Activated CD8-positive, alpha-beta T cell treated with anti-CD3 and anti-CD28 coated beads for 36 hours (primary cell): ENCODE results near the gene MAP3K4. TPM values are rescaled to one million over a fixed set of nuclear protein-coding genes. Genes with fewer than 3 reads are reported as not detected.

ENCODE experiments used
- ATAC-seq: fragments of 200-7000 bp; cut with Tn5 transposase; one replicate; pipeline ENCODE4 v1.10.0; 2021; ENCODE audit warnings: mild to moderate bottlenecking, moderate library complexity
- CTCF ChIA-PET: fragments of 350-600 bp; sonication (Branson Sonifier 250); formaldehyde crosslinking; loops from one replicate; lab custom pipeline; 2021; ENCODE audit warnings: antibody characterized with exemption; lab: Charles Lee
- POLR2A ChIA-PET: fragments of 350-600 bp; sonication (Branson Sonifier 250); formaldehyde crosslinking; loops from one replicate; lab custom pipeline; 2021; ENCODE audit warnings: antibody characterized with exemption; lab: Charles Lee
- DNase-seq: peaks from one replicate; pipeline ENCODE4 v3.0.0-alpha.2; 2020
- H3K27ac Mint-ChIP-seq: one replicate; pipeline ENCODE4 v1.8.0; 2021; ENCODE audit warnings: mild to moderate bottlenecking, mixed read lengths
- H3K27me3 Mint-ChIP-seq: one replicate; pipeline ENCODE4 v1.8.0; 2021; ENCODE audit warnings: mixed read lengths
- H3K36me3 Mint-ChIP-seq: one replicate; pipeline ENCODE4 v1.8.0; 2021; ENCODE audit warnings: low read depth, mixed read lengths
- H3K4me1 Mint-ChIP-seq: one replicate; pipeline ENCODE4 v1.8.0; 2021; ENCODE audit warnings: low read depth, mixed read lengths
- H3K4me3 Mint-ChIP-seq: one replicate; pipeline ENCODE4 v1.8.0; 2021; ENCODE audit warnings: mild to moderate bottlenecking, moderate library complexity, mixed read lengths
- H3K9me3 Mint-ChIP-seq: one replicate; pipeline ENCODE4 v1.8.0; 2021; ENCODE audit warnings: mixed read lengths
- CTCF ChIP-seq: fragments of 200-600 bp; IDR thresholded peaks from one replicate; pipeline ENCODE4 v1.8.0; 2022; ENCODE audit warnings: antibody characterized with exemption, mild to moderate bottlenecking
- intact Hi-C: fragments of 100-400 bp; cut with micrococcal nuclease; formaldehyde crosslinking; loops from one replicate; pipeline ENCODE4 v1.10.0; 2022
- total RNA-seq, 2 experiments: library from RNA; stranded (reverse); gene quantifications; one replicate each; pipeline ENCODE4 v1.2.3, GENCODE V29; 2021

MAP3K4 gene
- total RNA-seq, 2 experiments from 2014 or later = 31.3 to 48.7 TPM

GRCh38 chr6:161082215-161082614, 90.6 kb downstream of the MAP3K4 start:
- no peak for ATAC-seq
- Mint-ChIP-seq H3K27ac (no peak overlapping the region), H3K27me3 (no peaks in the 10 kb centered on the region), H3K4me1 (peaks cover 21% of the 10 kb centered on the region), H3K4me3 (no peak overlapping the region), H3K9me3 (no peaks in the 10 kb centered on the region), H3K36me3 (peaks cover 18% of the 10 kb centered on the region)
- POLR2A ChIA-PET = no interaction called here
- intact Hi-C loops = no loop called here
- CTCF ChIA-PET = no interaction called here
- DNase-seq = no peak
- no peak for TF ChIP-seq CTCF

GRCh38 chr6:161085246-161085645, 93.7 kb downstream of the MAP3K4 start:
- no peak for TF ChIP-seq CTCF
- ATAC-seq (peak; percentile 39), DNase-seq (no peak)
- intact Hi-C loops = no loop called here
- CTCF ChIA-PET = no interaction called here
- Mint-ChIP-seq H3K4me3 (no peak overlapping the region), H3K9me3 (no peaks in the 10 kb centered on the region), H3K27ac (no peak overlapping the region), H3K4me1 (peaks cover 8% of the 10 kb centered on the region), H3K27me3 (no peaks in the 10 kb centered on the region), H3K36me3 (peaks cover 29% of the 10 kb centered on the region)
- POLR2A ChIA-PET = no interaction called here

GRCh38 chr6:161088676-161089328, 97.2 kb downstream of the MAP3K4 start:
- Mint-ChIP-seq H3K27ac (no peak overlapping the region), H3K9me3 (no peaks in the 10 kb centered on the region), H3K27me3 (no peaks in the 10 kb centered on the region), H3K4me1 (peaks cover 5% of the 10 kb centered on the region), H3K36me3 (peaks cover 40% of the 10 kb centered on the region), H3K4me3 (no peak overlapping the region)
- TF ChIP-seq CTCF = no peak
- CTCF ChIA-PET = no interaction called here
- ATAC-seq (no peak), DNase-seq (no peak)
- intact Hi-C loops = no loop called here
- POLR2A ChIA-PET = no interaction called here

- no peak for TF ChIP-seq CTCF
- ChIA-PET POLR2A (no interaction called here), CTCF (no interaction called here)
- Mint-ChIP-seq H3K9me3 (no peaks in the 10 kb centered on the region), H3K4me3 (no peak overlapping the region), H3K27ac (no peak overlapping the region), H3K27me3 (no peaks in the 10 kb centered on the region), H3K36me3 (peaks cover 33% of the 10 kb centered on the region), H3K4me1 (no peaks in the 10 kb centered on the region)
- intact Hi-C loops = no loop called here
- ATAC-seq (no peak), DNase-seq (no peak)
Observed at GRCh38 chr6:161091151-161091550, 99.6 kb downstream of the MAP3K4 start.

- Mint-ChIP-seq H3K36me3 (peaks cover 32% of the 10 kb centered on the region), H3K4me1 (no peaks in the 10 kb centered on the region), H3K27me3 (no peaks in the 10 kb centered on the region), H3K4me3 (no peak overlapping the region), H3K27ac (no peak overlapping the region), H3K9me3 (no peaks in the 10 kb centered on the region)
- ATAC-seq (no peak), DNase-seq (no peak)
- TF ChIP-seq CTCF = no peak
- ChIA-PET POLR2A (no interaction called here), CTCF (no interaction called here)
- intact Hi-C loops = no loop called here
Observed at GRCh38 chr6:161091972-161092701, 100.6 kb downstream of the MAP3K4 start.
